IMR-90 (cell line): ENCODE results near the gene HDAC6. TPM values are rescaled to one million over a fixed set of nuclear protein-coding genes. Genes with fewer than 3 reads are reported as not detected.

Source experiments
- ATAC-seq: fragments of 200-7000 bp; cut with Tn5 transposase; 2 replicates; pipeline ENCODE4 v1.9.1; 2020; ENCODE audit warnings: low read depth, mild to moderate bottlenecking, moderate library complexity
- BruUV-seq: library from RNA; stranded (reverse); fragments of 400-500 nt; replicated peaks from 2 replicates; lab custom pipeline; 2021; lab: Mats Ljungman, UMichigan
- CTCF ChIA-PET: fragments of 300-600 bp; formaldehyde crosslinking; extraction: SDS; loops from one replicate; lab custom pipeline; 2021; ENCODE audit warnings: antibody characterized with exemption; lab: Yijun Ruan, JAX
- POLR2A ChIA-PET: fragments of 300-600 bp; sonication (Branson Sonifier 250); formaldehyde crosslinking; loops from one replicate; lab custom pipeline; 2022; ENCODE audit warnings: antibody characterized with exemption; ENCODE audit not compliant: unreplicated experiment; lab: Charles Lee
- DNase-seq: peaks from one replicate; pipeline ENCODE4 v3.0.0; 2013
- H2AFZ ChIP-seq: replicated peaks from 2 replicates; pipeline ENCODE3; 2013; ENCODE audit warnings: low read length, mild to moderate bottlenecking; ENCODE audit not compliant: poor library complexity
- H2AK5ac ChIP-seq: 2 replicates; pipeline ENCODE4 v1.6.1; 2013; ENCODE audit warnings: low read depth, low read length, inconsistent platforms
- H2AK9ac ChIP-seq: replicated peaks from 2 replicates; pipeline ENCODE3; 2013; ENCODE audit warnings: mild to moderate bottlenecking, low read depth, low read length, moderate library complexity; ENCODE audit not compliant: poor library complexity
- H2BK120ac ChIP-seq: 2 replicates; pipeline ENCODE4 v1.6.1; 2013; ENCODE audit warnings: low read depth, low read length, inconsistent platforms
- H2BK15ac ChIP-seq: 3 replicates; pipeline ENCODE4 v1.6.1; 2013; ENCODE audit warnings: low read depth, low read length, inconsistent platforms
- H2BK20ac ChIP-seq: 2 replicates; pipeline ENCODE4 v1.6.1; 2013; ENCODE audit warnings: low read depth, mild to moderate bottlenecking, inconsistent platforms, low read length, moderate library complexity
- H2BK5ac ChIP-seq: 2 replicates; pipeline ENCODE4 v1.6.1; 2013; ENCODE audit warnings: mild to moderate bottlenecking, low read depth, low read length, inconsistent platforms; ENCODE audit not compliant: poor library complexity, severe bottlenecking
- H3K14ac ChIP-seq: replicated peaks from 2 replicates; pipeline ENCODE4 v1.6.1; 2013; ENCODE audit warnings: low read depth, low read length, inconsistent platforms
- H3K18ac ChIP-seq: 2 replicates; pipeline ENCODE4 v1.6.1; 2013; ENCODE audit warnings: low read depth, low read length, control low read depth
- H3K23ac ChIP-seq: 2 replicates; pipeline ENCODE4 v1.6.1; 2013; ENCODE audit warnings: low read depth, low read length, inconsistent platforms
- H3K27ac ChIP-seq: 2 replicates; pipeline ENCODE4 v1.5.1; 2013; ENCODE audit warnings: mild to moderate bottlenecking, control low read depth, low read length; ENCODE audit not compliant: insufficient read depth
- H3K27me3 ChIP-seq: 2 replicates; pipeline ENCODE4 v1.6.1; 2013; ENCODE audit warnings: low read length; ENCODE audit not compliant: control insufficient read depth, insufficient read depth
- H3K36me3 ChIP-seq: 2 replicates; pipeline ENCODE4 v1.6.1; 2013; ENCODE audit warnings: low read length, mixed read lengths; ENCODE audit not compliant: control insufficient read depth, insufficient read depth
- H3K4ac ChIP-seq: 2 replicates; pipeline ENCODE4 v1.6.1; 2013; ENCODE audit warnings: low read depth, low read length, inconsistent platforms
- H3K4me1 ChIP-seq: 2 replicates; pipeline ENCODE4 v1.6.1; 2013; ENCODE audit warnings: low read length, mixed read lengths; ENCODE audit not compliant: control insufficient read depth, insufficient read depth
- H3K4me2 ChIP-seq: 2 replicates; pipeline ENCODE4 v1.6.1; 2013; ENCODE audit warnings: low read depth, mild to moderate bottlenecking, control low read depth, low read length, moderate library complexity
- H3K4me3 ChIP-seq: 2 replicates; pipeline ENCODE4 v1.5.1; 2013; ENCODE audit warnings: low read depth, mild to moderate bottlenecking, control low read depth, low read length, moderate library complexity; ENCODE audit not compliant: insufficient read depth
- H3K56ac ChIP-seq: 2 replicates; pipeline ENCODE4 v1.6.1; 2013; ENCODE audit warnings: low read length, inconsistent platforms; ENCODE audit not compliant: insufficient read depth; ENCODE audit errors: extremely low read depth
- H3K79me1 ChIP-seq, 2 experiments: 2 replicates each; pipeline ENCODE4 v1.6.1; 2013; ENCODE audit warnings: low read length in 2 of 2, inconsistent platforms in 1 of 2, low read depth in 1 of 2
- H3K9ac ChIP-seq: 2 replicates; pipeline ENCODE4 v1.6.1; 2013; ENCODE audit warnings: low read depth, low read length, control low read depth
- H3K9me1 ChIP-seq: 2 replicates; pipeline ENCODE4 v1.6.1; 2013; ENCODE audit warnings: low read length, inconsistent platforms; ENCODE audit not compliant: insufficient read depth
- H3K9me3 ChIP-seq: 2 replicates; pipeline ENCODE4 v1.6.1; 2013; ENCODE audit warnings: low read length; ENCODE audit not compliant: control insufficient read depth, insufficient read depth
- H4K20me1 ChIP-seq: 2 replicates; pipeline ENCODE4 v1.6.1; 2013; ENCODE audit warnings: low read length, inconsistent platforms; ENCODE audit not compliant: insufficient read depth
- H4K5ac ChIP-seq: 2 replicates; pipeline ENCODE4 v1.6.1; 2013; ENCODE audit warnings: mild to moderate bottlenecking, low read depth, low read length, control low read depth
- H4K8ac ChIP-seq, 2 experiments: 2 replicates each; pipeline ENCODE4 v1.6.1; 2013; ENCODE audit warnings: low read depth in 2 of 2, low read length in 2 of 2, control low read depth in 1 of 2, inconsistent platforms in 1 of 2
- H4K91ac ChIP-seq: 2 replicates; pipeline ENCODE4 v1.6.1; 2013; ENCODE audit warnings: low read depth, low read length, inconsistent platforms; ENCODE audit not compliant: insufficient read depth
- CHD1 ChIP-seq: IDR thresholded peaks from 2 replicates; pipeline ENCODE4 v1.6.1; 2012; ENCODE audit warnings: low read depth, low read length, improper control_type of control experiment
- CTCF ChIP-seq: conservative IDR thresholded peaks from 2 replicates; pipeline ENCODE4 v1.5.1; 2012; ENCODE audit warnings: mild to moderate bottlenecking, low read depth, low read length, improper control_type of control experiment
- WGBS, 2 experiments: methylation state at CpG; one replicate each; pipeline versions ENCODE4 v1.1.5 to v1.1.7; 2013; ENCODE audit warnings: missing lambda C conversion rate in 2 of 2; ENCODE audit not compliant: insufficient read length in 1 of 2; ENCODE audit errors: extremely low coverage in 2 of 2; 5-methylcytosine and 5-hydroxymethylcytosine counted together
- dilution Hi-C: fragments of 300-500 bp; cut with HindIII; formaldehyde crosslinking; loops from one replicate; pipeline ENCODE4 v1.14.3; 2018; ENCODE audit warnings: low sequenced_read_pairs; ENCODE audit not compliant: unreplicated experiment
- in situ Hi-C: fragments of 300-500 bp; cut with MboI; formaldehyde crosslinking; loops from 3 replicates; pipeline ENCODE4 v1.14.3; 2019; ENCODE audit warnings: low sequenced_read_pairs, inconsistent platforms, mixed read lengths
- intact Hi-C: fragments of 100-400 bp; cut with micrococcal nuclease; formaldehyde crosslinking; loops from 2 replicates; pipeline ENCODE4 v1.10.0; 2022
- polyA plus RNA-seq, 3 experiments: library from polyadenylated mRNA; depleted of rRNA; stranded (reverse); fragments of >200 nt; gene quantifications; 2 replicates each; pipeline ENCODE4 v1.2.3, GENCODE V29; 2012; ENCODE audit warnings: low replicate concordance in 1 of 3
- total RNA-seq: library from RNA; depleted of rRNA; stranded (reverse); fragments of >200 nt; gene quantifications from 2 replicates; pipeline ENCODE4 v1.2.3, GENCODE V29; 2012

The HDAC6 gene
- total and polyA plus RNA-seq, 2 of the 4 experiments (the other 2 are of a cell fraction): 16.8 to 26.3 TPM

- no peak overlapping the region for H3K9ac ChIP-seq
- H2BK120ac ChIP-seq: no peak overlapping the region
- no peak overlapping the region for H2AFZ ChIP-seq
- H3K27me3 ChIP-seq: peaks cover 25% of the 10 kb centered on the region
- ChIA-PET POLR2A (no interaction called here), CTCF (no interaction called here)
- H2BK15ac ChIP-seq: no peak overlapping the region
- H3K4ac ChIP-seq: no peak overlapping the region
- H3K4me1 ChIP-seq: no peaks in the 10 kb centered on the region
- no peak overlapping the region for H2AK5ac ChIP-seq
- no peak overlapping the region for H3K56ac ChIP-seq
- H3K14ac ChIP-seq: no peak overlapping the region
- no TSS peak for BruUV-seq
- no peak for TF ChIP-seq CTCF
- TF ChIP-seq CHD1: no peak
- no peaks in the 10 kb centered on the region; the same call in 1 of the 2 replicates for H4K20me1 ChIP-seq
- H3K4me3 ChIP-seq: no peak overlapping the region
- no peaks in the 10 kb centered on the region for H3K9me3 ChIP-seq
- intact Hi-C loops: no loop called here
- H4K5ac ChIP-seq: no peak overlapping the region
- H2AK9ac ChIP-seq: no peak overlapping the region
- in situ Hi-C loops: no loop called here
- no peak overlapping the region for H4K8ac ChIP-seq
- H3K27ac ChIP-seq: no peak overlapping the region
- no peak overlapping the region for H3K18ac ChIP-seq
- H2BK5ac ChIP-seq: no peak overlapping the region
- no peak overlapping the region for H2BK20ac ChIP-seq
- H3K23ac ChIP-seq: no peak overlapping the region
- no peak overlapping the region for H3K4me2 ChIP-seq
- dilution Hi-C loops: no loop called here
- ATAC-seq: no peak
- DNase-seq: no peak
- H3K36me3 ChIP-seq: no peaks in the 10 kb centered on the region
- WGBS, 2 experiments: no CpG with 5 or more reads among the region's 13 CpGs
- no peaks in the 10 kb centered on the region for H3K79me1 ChIP-seq
- H3K9me1 ChIP-seq: no peaks in the 10 kb centered on the region
- no peak overlapping the region for H4K91ac ChIP-seq
Observed at GRCh38 chrX:48782795-48783194, 19.1 kb upstream of the HDAC6 start.
